Measurements from ENCODE around the gene CALML4. TPM values are rescaled to one million over a fixed set of nuclear protein-coding genes. Genes with fewer than 3 reads are reported as not detected.

The CALML4 gene
- total RNA-seq, 1 experiment from 2014 or later = 3.3 TPM

DNA sequence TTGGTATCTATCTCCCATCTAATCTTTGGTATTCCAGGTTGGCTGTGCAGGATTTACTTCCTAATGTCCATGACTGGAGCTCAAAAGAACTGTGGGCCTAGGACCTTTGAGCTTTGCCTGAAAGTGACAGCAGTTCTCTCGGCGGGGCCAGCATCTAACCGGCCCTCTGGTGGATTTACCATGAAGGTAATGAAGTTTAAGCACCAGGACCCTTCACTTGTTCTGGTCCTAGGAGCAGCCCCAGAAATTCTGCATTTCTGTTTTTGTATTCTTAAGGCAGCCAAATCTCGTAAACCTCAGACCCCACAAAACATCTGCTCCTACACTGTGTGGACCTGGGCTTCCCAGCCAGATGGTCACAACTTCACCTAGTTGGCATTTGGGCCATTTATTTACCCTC is 13.0 kb downstream of the CALML4 start:
- Mint-ChIP-seq H3K4me3 (ENCODE audit: unreplicated experiment) (no peak overlapping the region), H3K4me1 (ENCODE audit: insufficient read depth, unreplicated experiment) (peaks cover 20% of the 10 kb centered on the region), H3K9me3 (ENCODE audit: unreplicated experiment) (no peaks in the 10 kb centered on the region), H3K27me3 (ENCODE audit: insufficient read depth, unreplicated experiment) (no peaks in the 10 kb centered on the region), H3K27ac (ENCODE audit: low read depth, unreplicated experiment) (no peak overlapping the region), H3K36me3 (ENCODE audit: insufficient read depth, unreplicated experiment) (peaks cover 98% of the 10 kb centered on the region)
- BruUV-seq (replicated peaks) = no TSS peak
- ChIA-PET CTCF (interaction anchor here (1.5 kb wide), 1 partner anchor 9 kb away, joined by 5 read pairs; no protein-coding TSS in a partner anchor), POLR2A (interaction anchor here (0.7 kb wide), 1 partner anchor 8 kb away, joined by 4 read pairs; no protein-coding TSS in a partner anchor)
- TF ChIP-seq, protein P1, sequence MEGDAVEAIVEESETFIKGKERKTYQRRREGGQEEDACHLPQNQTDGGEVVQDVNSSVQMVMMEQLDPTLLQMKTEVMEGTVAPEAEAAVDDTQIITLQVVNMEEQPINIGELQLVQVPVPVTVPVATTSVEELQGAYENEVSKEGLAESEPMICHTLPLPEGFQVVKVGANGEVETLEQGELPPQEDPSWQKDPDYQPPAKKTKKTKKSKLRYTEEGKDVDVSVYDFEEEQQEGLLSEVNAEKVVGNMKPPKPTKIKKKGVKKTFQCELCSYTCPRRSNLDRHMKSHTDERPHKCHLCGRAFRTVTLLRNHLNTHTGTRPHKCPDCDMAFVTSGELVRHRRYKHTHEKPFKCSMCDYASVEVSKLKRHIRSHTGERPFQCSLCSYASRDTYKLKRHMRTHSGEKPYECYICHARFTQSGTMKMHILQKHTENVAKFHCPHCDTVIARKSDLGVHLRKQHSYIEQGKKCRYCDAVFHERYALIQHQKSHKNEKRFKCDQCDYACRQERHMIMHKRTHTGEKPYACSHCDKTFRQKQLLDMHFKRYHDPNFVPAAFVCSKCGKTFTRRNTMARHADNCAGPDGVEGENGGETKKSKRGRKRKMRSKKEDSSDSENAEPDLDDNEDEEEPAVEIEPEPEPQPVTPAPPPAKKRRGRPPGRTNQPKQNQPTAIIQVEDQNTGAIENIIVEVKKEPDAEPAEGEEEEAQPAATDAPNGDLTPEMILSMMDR (IDR thresholded peaks at IDR 0.05; ENCODE audit: unreplicated experiment) = no peak
- intact Hi-C loops (cut with micrococcal nuclease) = no loop called here
- DNase-seq (ENCODE audit: unreplicated experiment) = no peak

DNA sequence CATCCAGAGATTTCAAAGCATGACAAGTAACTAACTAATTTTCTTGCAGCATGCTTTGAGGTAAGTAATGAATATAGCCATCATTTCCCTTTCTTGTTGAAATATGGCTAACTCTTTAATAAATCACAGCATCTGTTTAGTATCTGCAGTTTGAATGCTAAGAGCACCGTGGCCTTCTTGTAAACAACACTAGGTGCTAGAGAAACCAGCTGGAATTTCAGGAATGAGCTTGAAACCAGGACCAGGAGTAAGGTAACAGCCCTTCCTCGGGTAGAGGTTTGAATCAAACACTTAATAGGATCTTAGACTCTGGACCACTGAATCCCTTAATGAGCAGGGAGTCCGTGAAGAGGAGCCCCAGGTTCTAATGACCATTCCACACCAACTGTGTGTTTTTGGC is 13.6 kb downstream of the CALML4 start:
- Mint-ChIP-seq H3K27me3 (ENCODE audit: insufficient read depth, unreplicated experiment) (no peaks in the 10 kb centered on the region), H3K4me3 (ENCODE audit: unreplicated experiment) (no peak overlapping the region), H3K4me1 (ENCODE audit: insufficient read depth, unreplicated experiment) (peaks cover 20% of the 10 kb centered on the region), H3K36me3 (ENCODE audit: insufficient read depth, unreplicated experiment) (peaks cover 99% of the 10 kb centered on the region), H3K9me3 (ENCODE audit: unreplicated experiment) (no peaks in the 10 kb centered on the region), H3K27ac (ENCODE audit: low read depth, unreplicated experiment) (no peak overlapping the region)
- BruUV-seq (replicated peaks) = no TSS peak
- CTCF ChIA-PET = interaction anchor here (1.5 kb wide), 1 partner anchor 10 kb away, joined by 5 read pairs; no protein-coding TSS in a partner anchor
- intact Hi-C loops (cut with micrococcal nuclease) = no loop called here
- DNase-seq (ENCODE audit: unreplicated experiment) = no peak
- TF ChIP-seq, protein P1 (IDR thresholded peaks at IDR 0.05; ENCODE audit: unreplicated experiment) = no peak
- POLR2A ChIA-PET = no interaction called here

DNA sequence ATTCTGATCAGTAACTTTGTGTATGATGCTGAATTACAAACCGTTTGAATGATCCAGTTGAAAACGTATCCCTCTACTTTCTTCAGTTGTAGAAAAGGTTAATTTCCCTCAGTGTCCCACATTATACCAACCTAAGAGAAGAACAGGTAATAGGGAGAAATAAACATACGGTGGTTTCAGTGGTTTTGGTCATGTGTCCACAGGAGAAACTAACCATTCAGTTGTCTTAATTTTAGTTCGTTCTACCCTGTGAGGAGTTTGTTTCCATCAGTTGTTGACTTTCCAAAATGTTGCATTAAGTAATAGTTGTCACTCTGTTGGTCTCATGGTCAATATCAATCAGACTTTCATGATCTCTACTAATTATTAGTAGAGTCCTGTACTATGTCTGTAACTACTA is 15.1 kb downstream of the CALML4 start:
- TF ChIP-seq, protein P1 (IDR thresholded peaks at IDR 0.05; ENCODE audit: unreplicated experiment) = no peak
- no peaks in the 10 kb centered on the region for H3K27me3 Mint-ChIP-seq (ENCODE audit: insufficient read depth, unreplicated experiment)
- H3K4me1 Mint-ChIP-seq (ENCODE audit: insufficient read depth, unreplicated experiment) = peaks cover 23% of the 10 kb centered on the region
- ChIA-PET CTCF (interaction anchor here (0.7 to 1.0 kb wide), 2 partner anchors 20 to 84 kb away, joined by 3 to 4 read pairs; no protein-coding TSS in a partner anchor), POLR2A (no interaction called here)
- no TSS peak for BruUV-seq (replicated peaks)
- intact Hi-C loops (cut with micrococcal nuclease) = no loop called here
- no peak for DNase-seq (ENCODE audit: unreplicated experiment)
- no peak overlapping the region for H3K27ac Mint-ChIP-seq (ENCODE audit: low read depth, unreplicated experiment)
- no peak overlapping the region for H3K4me3 Mint-ChIP-seq (ENCODE audit: unreplicated experiment)
- H3K36me3 Mint-ChIP-seq (ENCODE audit: insufficient read depth, unreplicated experiment) = peaks cover 99% of the 10 kb centered on the region
- no peaks in the 10 kb centered on the region for H3K9me3 Mint-ChIP-seq (ENCODE audit: unreplicated experiment)

DNA sequence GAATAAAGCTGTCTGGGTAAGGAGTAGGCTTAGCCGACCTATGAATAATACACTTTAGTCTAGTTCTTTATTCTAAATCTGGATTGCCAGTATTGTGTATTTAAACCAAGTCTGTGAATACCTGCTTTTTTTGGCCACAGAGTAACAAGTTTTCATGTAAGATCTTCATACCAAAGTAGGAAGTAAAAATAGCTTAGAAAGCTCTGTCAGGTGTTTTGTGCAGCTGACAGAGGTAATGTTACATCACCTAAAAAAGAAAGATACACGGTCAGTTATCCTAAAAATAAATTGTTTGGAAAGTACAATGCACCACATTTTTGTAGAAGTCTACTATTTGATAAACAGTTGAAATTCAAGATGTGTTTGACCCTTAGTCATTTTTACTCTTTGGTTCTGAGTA is 16.5 kb downstream of the CALML4 start:
- no TSS peak for BruUV-seq (replicated peaks)
- TF ChIP-seq, protein P1 (IDR thresholded peaks at IDR 0.05; ENCODE audit: unreplicated experiment) = no peak
- H3K27me3 Mint-ChIP-seq (ENCODE audit: insufficient read depth, unreplicated experiment) = no peaks in the 10 kb centered on the region
- H3K36me3 Mint-ChIP-seq (ENCODE audit: insufficient read depth, unreplicated experiment) = peaks cover 99% of the 10 kb centered on the region
- POLR2A ChIA-PET = interaction anchor here (0.7 kb wide), 1 partner anchor 134 kb away, joined by 5 read pairs; the partner anchor contains the start of gene PIAS1
- no peaks in the 10 kb centered on the region for H3K9me3 Mint-ChIP-seq (ENCODE audit: unreplicated experiment)
- H3K4me1 Mint-ChIP-seq (ENCODE audit: insufficient read depth, unreplicated experiment) = peaks cover 29% of the 10 kb centered on the region
- DNase-seq (ENCODE audit: unreplicated experiment) = no peak
- peak overlapping the region; percentile 58 for H3K4me3 Mint-ChIP-seq (ENCODE audit: unreplicated experiment)
- CTCF ChIA-PET = no interaction called here
- intact Hi-C loops (cut with micrococcal nuclease) = no loop called here
- H3K27ac Mint-ChIP-seq (ENCODE audit: low read depth, unreplicated experiment) = peak overlapping the region; percentile 55

All from MCF 10A (cell line).